Upper lobe of right lung (tissue), 1 donor: ENCODE data around the gene TAF1L. TPM values are rescaled to one million over a fixed set of nuclear protein-coding genes. Genes with fewer than 3 reads are reported as not detected.

ENCODE experiments used
- ATAC-seq: fragments of 200-7000 bp; cut with Tn5 transposase; one replicate; pipeline ENCODE4 v1.9.1; 2020; ENCODE audit warnings: mild to moderate bottlenecking, moderate library complexity
- DNase-seq: peaks from one replicate; pipeline ENCODE4 v3.0.0-alpha.2; 2020
- H3K27ac ChIP-seq: fragments of 200-600 bp; one replicate; pipeline ENCODE4 v1.8.0; 2022
- H3K27me3 ChIP-seq: fragments of 200-600 bp; one replicate; pipeline ENCODE4 v1.8.0; 2022; ENCODE audit warnings: mild to moderate bottlenecking
- H3K36me3 ChIP-seq: fragments of 200-600 bp; one replicate; pipeline ENCODE4 v1.8.0; 2022
- H3K4me1 ChIP-seq: fragments of 200-600 bp; one replicate; pipeline ENCODE4 v1.8.0; 2022
- H3K4me3 ChIP-seq: fragments of 200-600 bp; one replicate; pipeline ENCODE4 v1.8.0; 2022; ENCODE audit warnings: mild to moderate bottlenecking
- H3K9me3 ChIP-seq: fragments of 200-600 bp; one replicate; pipeline ENCODE4 v1.8.0; 2022
- CTCF ChIP-seq: fragments of 200-600 bp; IDR thresholded peaks from one replicate; pipeline ENCODE4 v1.8.0; 2022; ENCODE audit warnings: antibody characterized with exemption
- intact Hi-C: fragments of 100-400 bp; cut with DNase I; formaldehyde crosslinking; loops from one replicate; pipeline ENCODE4 v1.11.0; 2022
- long read RNA-seq: library from polyadenylated mRNA; unstranded; transcript quantifications from one replicate; pipeline ENCODE4 v2.0.0, GENCODE V29; 2021
- total RNA-seq: library from RNA; stranded (reverse); fragmentation: NEBNext Ultra II Directional; extraction: Animal tissue kit (Norgen Biotek cat#: 25700); gene quantifications from one replicate; pipeline ENCODE4 v1.2.1, GENCODE V29; 2021
- donor health status: DM: no; HTN: yes; CAD: no; lungs with severe emphysema.

Gene TAF1L
- not detected for total RNA-seq
- long read RNA-seq, result 0 reads

- Histone ChIP-seq H3K27ac (no peak within 1 kb of the TSS), H3K9me3 (no peaks in the 10 kb centered on the region), H3K36me3 (no peaks in the 10 kb centered on the region), H3K4me1 (no peaks in the 10 kb centered on the region), H3K27me3 (no peaks in the 10 kb centered on the region), H3K4me3 (no peak within 1 kb of the TSS)
- no peak for TF ChIP-seq CTCF
- intact Hi-C loops, result no loop called here
- no peak for DNase-seq
- no peak for ATAC-seq
Observed at GRCh38 chr9:32635362-32635761, at the start of gene TAF1L. TAF1L (minus strand) TSS chr9:32635669; CDS start chr9:32635579, 90 bp downstream.

GRCh38 chr9:32681751-32682150 is 46.3 kb upstream of the TAF1L start:
- no peaks in the 10 kb centered on the region for H3K9me3 ChIP-seq
- DNase-seq (no peak), ATAC-seq (no peak)
- TF ChIP-seq CTCF, result no peak
- intact Hi-C loops, result no loop called here
- no peaks in the 10 kb centered on the region for H3K27me3 ChIP-seq
- H3K4me1 ChIP-seq, result no peaks in the 10 kb centered on the region
- no peak overlapping the region for H3K4me3 ChIP-seq
- H3K36me3 ChIP-seq, result no peaks in the 10 kb centered on the region
- H3K27ac ChIP-seq, result no peak overlapping the region

GRCh38 chr9:32677931-32678330 is 42.5 kb upstream of the TAF1L start:
- intact Hi-C loops, result no loop called here
- TF ChIP-seq CTCF, result no peak
- H3K9me3 ChIP-seq, result no peaks in the 10 kb centered on the region
- no peaks in the 10 kb centered on the region for H3K36me3 ChIP-seq
- no peak overlapping the region for H3K27ac ChIP-seq
- DNase-seq, result no peak
- no peak for ATAC-seq
- H3K27me3 ChIP-seq, result no peaks in the 10 kb centered on the region
- no peak overlapping the region for H3K4me3 ChIP-seq
- H3K4me1 ChIP-seq, result no peaks in the 10 kb centered on the region

- intact Hi-C loops, result no loop called here
- DNase-seq (no peak), ATAC-seq (no peak)
- Histone ChIP-seq H3K27me3 (no peaks in the 10 kb centered on the region), H3K4me3 (no peak overlapping the region), H3K36me3 (no peaks in the 10 kb centered on the region), H3K9me3 (no peaks in the 10 kb centered on the region), H3K4me1 (no peaks in the 10 kb centered on the region), H3K27ac (no peak overlapping the region)
- no peak for TF ChIP-seq CTCF
Observed at GRCh38 chr9:32672469-32672868, 37.0 kb upstream of the TAF1L start.

- ATAC-seq (no peak), DNase-seq (no peak)
- no peaks in the 10 kb centered on the region for H3K4me1 ChIP-seq
- intact Hi-C loops, result no loop called here
- H3K9me3 ChIP-seq, result no peaks in the 10 kb centered on the region
- H3K36me3 ChIP-seq, result no peaks in the 10 kb centered on the region
- TF ChIP-seq CTCF, result no peak
- no peaks in the 10 kb centered on the region for H3K27me3 ChIP-seq
- H3K27ac ChIP-seq, result no peak overlapping the region
- no peak overlapping the region for H3K4me3 ChIP-seq
Observed at GRCh38 chr9:32671333-32671732, 35.9 kb upstream of the TAF1L start.

GRCh38 chr9:32665101-32665500 is 29.6 kb upstream of the TAF1L start:
- Histone ChIP-seq H3K4me3 (no peak overlapping the region), H3K9me3 (no peaks in the 10 kb centered on the region), H3K27ac (no peak overlapping the region), H3K27me3 (no peaks in the 10 kb centered on the region), H3K4me1 (no peaks in the 10 kb centered on the region), H3K36me3 (no peaks in the 10 kb centered on the region)
- DNase-seq, result no peak
- intact Hi-C loops, result no loop called here
- TF ChIP-seq CTCF, result no peak
- ATAC-seq, result no peak
